Fibroblast of skin of left quadriceps (primary cell): ENCODE data around the gene AP3B1.
"Not testable (repeated sequence)": the region's sequence is repeated elsewhere in the genome, so short reads cannot be mapped to it uniquely, and the experiment has no call there.

ENCODE experiments used
- DNase-seq, 2 experiments: peaks; one replicate each; pipeline ENCODE4 v3.0.0-alpha.2; 2013; ENCODE audit warnings: low read depth in 2 of 2

AP3B1 gene

DNA sequence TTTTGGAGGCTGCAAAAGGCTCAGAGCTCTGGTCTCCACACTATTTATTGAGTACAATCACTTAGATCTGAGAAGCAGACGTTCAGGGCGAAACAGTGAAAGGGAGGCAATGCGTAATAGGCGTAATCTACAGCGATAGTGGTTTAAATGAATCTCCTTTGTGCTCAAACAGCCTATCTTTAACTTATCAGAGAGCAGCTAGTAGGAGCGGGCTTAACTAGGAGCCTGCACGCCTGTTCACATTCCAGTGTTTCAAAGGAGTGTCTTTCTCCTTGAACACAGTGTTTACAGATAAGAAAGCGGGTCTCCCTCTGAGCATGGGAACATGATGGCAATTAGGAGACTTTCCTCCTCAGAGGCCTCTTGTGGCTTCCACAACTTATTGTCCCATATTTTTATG is 49.4 kb downstream of the AP3B1 start:
- no peak for DNase-seq

DNA sequence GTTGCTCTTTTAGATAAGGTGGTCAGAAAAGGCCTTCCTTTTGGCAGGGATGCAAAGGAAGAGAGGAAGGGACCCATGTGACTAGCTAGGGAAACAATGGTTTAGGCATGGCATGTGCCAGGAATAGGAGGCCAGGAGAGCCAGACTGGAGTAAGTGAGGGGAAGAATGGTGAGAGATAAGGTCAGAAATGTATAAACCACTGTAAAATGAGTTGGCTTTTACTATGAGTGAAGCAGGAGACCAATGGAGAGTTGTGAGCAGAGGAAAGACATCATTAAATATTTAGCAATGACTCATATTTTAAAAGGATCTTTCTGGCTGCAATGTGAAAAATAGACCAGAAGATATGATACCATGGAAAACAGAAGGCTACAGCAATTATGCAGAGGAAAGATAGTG is 50.9 kb downstream of the AP3B1 start:
- peak; percentile 17 to 27 for DNase-seq

DNA sequence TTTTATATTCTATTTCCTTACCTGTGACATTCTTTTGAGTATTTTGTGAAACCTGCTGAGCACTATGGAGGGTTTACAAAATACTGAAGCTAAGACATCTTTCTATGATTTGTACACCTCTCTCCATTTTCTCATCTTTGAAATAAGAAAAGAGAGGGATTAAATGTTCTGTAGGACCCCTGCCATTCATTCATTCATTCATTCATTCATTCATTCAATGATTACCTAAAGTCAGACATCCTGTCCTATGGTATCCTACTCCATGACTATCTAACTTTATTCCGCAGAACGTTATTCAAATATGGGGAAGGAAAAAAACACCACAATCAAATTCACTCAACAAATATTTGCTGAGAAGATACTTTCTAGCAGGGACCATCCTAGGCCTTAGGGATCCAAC is 51.4 kb downstream of the AP3B1 start:
- no peak for DNase-seq

GRCh38 chr5:78242001-78242400 is 52.5 kb downstream of the AP3B1 start:
- DNase-seq: no peak

GRCh38 chr5:78237911-78238310 is 56.6 kb downstream of the AP3B1 start:
- no peak for DNase-seq

DNA sequence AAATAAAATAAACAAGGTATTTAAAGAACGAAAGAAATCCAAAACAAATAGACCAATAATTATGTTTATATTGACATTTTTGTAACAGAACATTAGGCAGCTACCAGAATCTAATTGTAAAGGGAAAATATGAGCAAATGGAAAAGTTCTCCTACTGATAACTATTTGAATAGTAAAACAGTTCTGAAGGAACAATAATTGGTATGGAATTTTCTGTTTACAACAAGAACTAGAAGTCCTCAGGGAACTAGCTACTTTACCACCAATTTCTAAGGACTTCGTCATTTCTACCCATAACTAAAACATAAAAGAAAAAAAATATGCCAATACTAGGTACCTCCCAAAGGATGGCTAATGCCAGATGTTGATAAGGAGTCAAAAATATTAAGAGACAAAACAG is 58.5 kb downstream of the AP3B1 start:
- DNase-seq: no peak

DNA sequence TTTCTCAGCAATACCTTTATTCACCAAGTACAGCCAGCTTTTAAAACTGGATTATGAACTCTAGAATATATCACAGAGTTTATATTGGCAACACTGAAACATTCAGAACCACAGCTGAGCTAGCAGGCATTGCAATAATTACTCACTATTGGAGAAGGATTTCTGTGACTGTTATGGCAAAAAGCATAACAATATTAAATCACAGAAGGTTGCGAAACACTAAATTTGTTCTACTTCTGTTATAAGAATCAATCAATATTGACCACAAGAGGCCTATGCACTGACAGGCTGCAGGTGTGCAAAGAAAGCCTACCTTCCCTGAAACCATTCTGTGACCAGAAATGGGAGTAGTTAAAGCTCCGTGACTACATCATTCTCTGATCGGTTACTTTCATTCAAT is 59.2 kb downstream of the AP3B1 start:
- DNase-seq: no peak

GRCh38 chr5:78234804-78235203 is 59.7 kb downstream of the AP3B1 start:
- no peak for DNase-seq

GRCh38 chr5:78232163-78232562 is 62.3 kb downstream of the AP3B1 start:
- DNase-seq: no peak

GRCh38 chr5:78224358-78224757 is 70.1 kb downstream of the AP3B1 start:
- DNase-seq: no peak

- DNase-seq: no peak
Measured at GRCh38 chr5:78221964-78222451, 72.5 kb downstream of the AP3B1 start.

- no peak for DNase-seq
Measured at GRCh38 chr5:78221467-78221866, 73.0 kb downstream of the AP3B1 start.

- DNase-seq: no peak
Measured at GRCh38 chr5:78215972-78216371, 78.5 kb downstream of the AP3B1 start.

- DNase-seq: no peak
Measured at GRCh38 chr5:78215565-78215964, 78.9 kb downstream of the AP3B1 start.

GRCh38 chr5:78213799-78214198 is 80.7 kb downstream of the AP3B1 start:
- no peak for DNase-seq

DNA sequence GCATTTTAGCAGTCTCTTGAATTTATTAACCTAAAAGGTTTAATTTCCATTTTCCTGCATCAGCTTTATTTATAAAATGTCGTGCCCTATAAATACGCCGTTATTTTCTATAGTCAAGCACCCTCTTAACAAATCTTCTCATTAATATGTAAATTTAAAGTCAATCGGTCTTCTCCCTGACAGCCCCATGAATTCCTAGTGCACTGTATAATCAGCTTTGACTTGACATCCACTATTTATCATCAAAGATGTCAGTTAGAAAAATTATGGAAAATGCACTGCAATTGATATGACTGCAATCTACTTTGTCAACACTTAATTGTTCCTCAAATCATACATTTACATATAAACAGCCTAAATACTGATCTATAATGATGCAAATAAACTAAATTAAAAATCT is 83.4 kb downstream of the AP3B1 start:
- DNase-seq: no peak

DNA sequence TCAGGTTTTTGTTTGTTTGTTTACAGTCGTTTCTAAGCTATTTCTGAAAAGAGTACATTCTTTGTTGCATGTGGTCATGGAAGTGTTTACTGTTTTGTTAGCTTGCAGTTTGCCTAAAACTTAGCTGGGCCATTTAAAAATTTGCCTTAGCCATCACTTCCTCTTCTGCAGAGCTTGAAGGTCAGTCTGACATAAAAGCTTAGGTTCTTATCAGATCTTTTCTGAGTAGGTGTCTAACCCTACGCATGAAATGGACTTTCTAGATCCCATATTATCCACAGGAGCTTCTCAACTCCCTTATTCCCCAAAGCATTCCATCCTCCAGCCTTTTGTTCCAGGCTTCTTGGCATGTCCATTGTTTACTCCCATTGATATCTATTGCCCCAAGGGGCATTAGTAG is 90.3 kb downstream of the AP3B1 start:
- DNase-seq: no peak

DNA sequence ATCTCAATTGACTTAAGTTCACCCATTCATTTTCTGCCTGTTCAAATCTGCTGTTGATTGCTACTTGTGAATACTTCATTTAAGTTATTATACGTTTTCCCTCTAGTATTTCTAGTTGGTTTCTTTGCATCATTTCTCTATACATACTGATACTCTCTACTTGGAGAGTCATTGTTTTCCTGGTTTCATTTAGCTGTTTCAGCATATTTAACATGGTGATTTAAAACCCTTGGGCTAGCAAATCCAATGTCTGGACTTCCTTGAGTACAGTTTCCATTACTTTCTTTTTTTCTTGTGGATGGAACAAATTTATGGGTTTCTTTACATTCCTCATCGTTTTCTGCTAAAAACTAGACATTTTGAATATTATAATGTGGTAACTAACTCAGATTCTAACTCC is 90.7 kb downstream of the AP3B1 start:
- no peak for DNase-seq

DNA sequence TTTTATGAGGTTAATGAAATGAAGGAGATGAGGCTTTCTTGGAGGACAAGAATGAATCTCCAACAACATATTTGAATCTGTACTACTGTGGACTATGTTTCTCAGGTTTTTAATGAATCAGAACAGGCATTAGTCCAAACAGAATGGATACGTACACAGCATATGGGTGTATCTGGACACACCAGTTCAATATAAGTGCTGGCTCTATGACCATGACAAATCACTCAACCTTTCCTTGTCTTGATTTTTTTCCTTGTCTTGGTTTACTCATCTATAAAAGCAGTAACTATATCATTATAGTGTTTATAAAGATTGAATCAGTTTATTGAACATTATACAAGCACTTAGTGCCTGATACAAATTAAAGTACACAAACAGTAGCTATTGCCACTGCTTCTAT is 104.1 kb downstream of the AP3B1 start:
- DNase-seq: no peak

DNA sequence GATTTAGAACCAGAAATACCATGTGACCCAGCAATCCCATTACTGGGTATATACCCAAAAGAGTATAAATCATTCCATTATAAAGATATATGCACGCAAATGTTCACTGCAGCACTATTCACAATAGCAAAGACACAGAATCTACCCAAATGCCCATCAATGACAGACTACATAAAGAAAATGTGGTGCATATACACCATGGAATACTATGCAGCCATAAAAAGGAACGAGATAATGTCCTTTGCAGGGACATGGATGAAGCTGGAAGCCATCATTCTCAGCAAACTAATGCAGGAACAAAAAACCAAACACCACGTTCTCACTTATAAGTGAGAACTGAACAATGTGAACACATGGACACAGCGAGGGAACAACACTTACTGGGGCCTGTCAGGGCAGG is 105.8 kb downstream of the AP3B1 start:
- not testable (repeated sequence) for DNase-seq

DNA sequence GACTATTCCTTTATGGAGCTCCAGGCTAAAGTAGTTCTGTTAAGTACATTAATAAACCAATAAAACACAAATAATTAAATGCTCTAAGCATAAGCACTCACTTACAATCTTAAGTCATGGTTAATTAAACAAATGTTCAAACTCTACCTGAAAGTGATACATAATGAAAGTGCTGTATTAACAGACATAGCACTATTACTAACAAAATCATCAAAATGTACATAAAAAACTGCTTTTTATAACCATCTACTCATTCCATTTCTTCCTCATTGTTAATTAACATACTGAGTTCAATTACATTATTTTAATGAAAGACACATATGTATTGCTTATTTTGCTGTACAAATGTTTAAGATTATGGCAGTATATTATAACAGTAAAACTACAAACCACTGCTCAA is 107.3 kb downstream of the AP3B1 start:
- DNase-seq: no peak

DNA sequence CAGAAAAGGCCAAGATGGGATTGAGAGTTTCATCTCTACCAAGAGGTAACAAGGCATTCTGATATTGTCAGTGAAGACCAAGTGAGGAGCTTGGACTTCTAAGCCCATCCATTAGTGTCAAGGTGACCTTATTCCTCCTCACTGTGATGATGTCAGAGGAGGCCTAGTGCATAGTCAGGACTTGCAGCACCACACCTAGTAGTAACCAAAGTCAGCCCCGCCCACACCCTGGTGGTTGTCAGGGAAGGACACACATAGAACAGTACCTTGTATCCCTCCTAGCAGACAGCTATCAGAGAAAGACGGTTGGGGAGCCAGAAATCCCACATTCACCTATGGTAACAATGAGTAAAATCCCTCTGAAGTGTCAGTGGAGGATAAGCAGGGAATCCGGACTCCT is 111.7 kb downstream of the AP3B1 start:
- no peak for DNase-seq

DNA sequence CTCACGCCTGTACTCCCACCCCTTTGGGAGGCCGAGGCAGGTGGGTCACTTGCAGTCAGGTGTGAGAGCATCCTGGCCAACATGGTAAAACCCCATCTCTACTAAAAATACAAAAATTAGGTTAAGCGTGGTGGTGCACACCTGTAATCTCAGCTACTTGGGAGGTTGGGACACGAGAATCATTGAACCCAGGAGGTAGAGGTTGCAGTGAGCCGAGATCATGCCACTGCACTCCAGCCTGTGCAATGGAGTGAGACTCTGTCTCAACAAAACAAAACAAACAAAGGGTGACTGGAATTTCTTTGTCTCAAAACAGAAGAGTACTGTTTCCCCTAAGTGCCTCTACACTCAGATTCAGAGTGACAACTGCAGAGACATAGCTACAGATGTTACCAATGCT is 116.1 kb downstream of the AP3B1 start:
- DNase-seq: no peak

- DNase-seq: not testable (repeated sequence)
Measured at GRCh38 chr5:78170335-78170734, 124.2 kb downstream of the AP3B1 start.
